Kidney glomerular epithelial cell (primary cell): ENCODE results near the gene CHIT1.
"Not testable (repeated sequence)": the region's sequence is repeated elsewhere in the genome, so short reads cannot be mapped to it uniquely, and the experiment has no call there.

Experiments
- DNase-seq: peaks from one replicate; lab custom pipeline; 2025; lab: John Stamatoyannopoulos, UW

The CHIT1 gene

GRCh38 chr1:203265541-203265940 lies 36.1 kb upstream of the CHIT1 start:
- no peak for DNase-seq

DNA sequence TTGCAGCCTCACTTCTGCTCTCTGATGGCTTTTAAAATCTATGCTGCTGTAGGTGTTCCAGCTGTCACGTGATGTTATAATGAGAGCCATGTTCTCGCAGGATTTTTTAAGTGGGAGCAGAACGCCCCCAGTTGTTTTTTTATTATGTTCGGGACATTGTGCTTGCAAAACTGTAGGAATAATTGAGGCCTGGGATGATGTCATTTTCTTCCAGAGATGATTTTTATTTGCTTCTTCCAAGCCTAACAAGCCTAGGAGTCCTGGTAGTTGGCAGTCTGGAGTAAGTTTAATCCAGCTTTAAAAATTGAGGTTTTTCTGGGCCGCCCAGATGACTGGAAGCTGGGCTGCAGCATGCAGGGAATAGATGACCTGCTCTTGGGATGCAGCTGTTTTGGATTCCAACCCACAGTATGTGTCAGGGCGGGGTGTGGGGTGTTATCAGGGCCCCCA lies 34.6 kb upstream of the CHIT1 start:
- no peak for DNase-seq

- no peak for DNase-seq
Observed at GRCh38 chr1:203263496-203263895, 34.0 kb upstream of the CHIT1 start.

- DNase-seq, result not testable (repeated sequence)
Observed at GRCh38 chr1:203256636-203257035, 27.2 kb upstream of the CHIT1 start.

DNA sequence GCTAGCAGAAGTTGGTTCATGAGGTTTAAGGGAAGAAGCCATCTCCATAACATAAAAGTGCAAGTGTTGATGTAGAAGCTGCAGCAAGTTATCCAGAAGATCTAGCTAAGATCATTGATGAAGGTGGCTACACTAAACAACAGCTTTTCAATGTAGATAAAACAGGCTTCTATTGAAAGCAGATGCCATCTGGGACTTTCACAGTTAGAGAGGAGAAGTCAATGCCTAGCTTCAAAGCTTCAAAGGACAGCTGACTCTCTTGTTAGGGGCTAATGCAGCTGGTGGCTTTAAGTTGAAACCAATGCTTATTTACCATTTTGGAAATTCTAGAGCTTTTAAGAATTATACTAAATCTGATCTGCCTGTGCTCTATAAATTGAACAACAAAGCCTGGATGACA lies 25.3 kb upstream of the CHIT1 start:
- not testable (repeated sequence) for DNase-seq

DNA sequence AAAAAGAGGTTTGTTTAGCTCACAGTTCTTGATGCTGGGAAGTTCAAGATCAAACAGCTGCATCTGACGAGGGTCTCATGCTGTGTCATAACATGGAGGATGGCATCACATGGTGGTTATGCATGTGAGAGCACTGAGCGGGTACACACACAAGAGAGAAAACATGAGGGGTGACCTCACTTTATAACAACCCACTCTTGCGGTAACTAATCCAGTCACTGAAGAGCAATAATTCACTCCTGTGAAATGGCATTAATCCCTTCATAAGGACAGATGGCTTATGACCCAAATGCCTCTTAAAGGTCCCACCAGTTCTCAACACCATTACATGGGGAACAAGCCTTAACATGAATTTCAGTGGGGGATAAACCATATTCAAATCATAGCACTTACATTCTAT lies 23.2 kb upstream of the CHIT1 start:
- DNase-seq, result no peak

DNA sequence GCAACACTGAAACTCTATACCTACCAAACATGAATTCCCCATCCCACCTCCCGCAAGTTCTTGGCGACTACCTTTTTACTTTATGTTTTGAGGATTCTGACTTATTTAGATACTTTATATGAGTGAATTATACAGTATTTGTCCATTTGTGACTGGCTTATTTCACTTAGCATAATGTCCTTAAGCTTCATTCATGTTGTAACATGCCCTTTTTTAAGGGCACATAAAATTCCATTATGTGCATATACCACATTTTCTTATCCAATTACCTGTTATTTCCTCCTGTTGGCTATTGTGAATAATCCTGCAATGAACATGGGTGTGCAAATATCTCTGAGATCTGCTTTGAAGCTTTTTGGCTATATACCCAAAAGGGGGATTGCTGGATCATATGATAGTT lies 22.0 kb upstream of the CHIT1 start:
- DNase-seq, result no peak

- DNase-seq, result no peak
Observed at GRCh38 chr1:203250911-203251310, 21.4 kb upstream of the CHIT1 start.

DNA sequence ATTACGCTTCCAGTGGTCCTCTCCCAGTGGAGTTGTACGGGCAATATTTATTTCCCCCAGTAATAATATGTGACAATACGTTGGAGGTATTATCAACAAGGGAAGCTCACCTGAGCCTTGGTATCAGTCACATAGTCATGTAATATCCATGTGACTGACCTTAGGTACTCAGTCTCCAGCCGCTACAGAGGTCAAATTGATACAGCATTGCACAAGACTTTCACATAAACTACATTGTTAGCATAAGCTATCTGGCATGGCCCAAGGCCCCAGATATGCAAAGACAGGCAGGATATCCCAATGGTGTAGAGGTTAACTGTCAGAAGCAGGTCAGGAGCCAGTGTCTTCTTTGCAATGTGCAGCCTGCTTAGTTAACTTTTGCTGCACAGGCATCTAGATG lies 15.3 kb upstream of the CHIT1 start:
- no peak for DNase-seq

DNA sequence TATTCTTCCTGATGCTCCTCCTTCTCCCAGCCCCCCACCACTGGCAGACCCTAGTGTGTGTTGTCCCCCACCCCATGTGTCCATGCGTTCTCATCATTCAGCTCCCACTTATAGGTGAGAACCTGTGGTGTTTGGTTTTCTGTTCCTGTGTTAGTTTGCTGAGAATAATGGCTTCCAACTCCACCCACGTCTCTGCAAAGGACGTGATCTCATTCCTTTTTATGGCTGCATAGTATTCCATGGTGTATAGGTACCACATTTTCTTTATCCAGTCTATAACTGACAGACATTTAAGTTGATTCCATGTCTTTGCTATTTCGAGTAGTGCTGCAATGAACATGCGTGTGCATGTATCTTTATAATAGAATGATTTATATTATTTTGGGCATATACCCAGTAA lies 12.2 kb upstream of the CHIT1 start:
- DNase-seq, result not testable (repeated sequence)

DNA sequence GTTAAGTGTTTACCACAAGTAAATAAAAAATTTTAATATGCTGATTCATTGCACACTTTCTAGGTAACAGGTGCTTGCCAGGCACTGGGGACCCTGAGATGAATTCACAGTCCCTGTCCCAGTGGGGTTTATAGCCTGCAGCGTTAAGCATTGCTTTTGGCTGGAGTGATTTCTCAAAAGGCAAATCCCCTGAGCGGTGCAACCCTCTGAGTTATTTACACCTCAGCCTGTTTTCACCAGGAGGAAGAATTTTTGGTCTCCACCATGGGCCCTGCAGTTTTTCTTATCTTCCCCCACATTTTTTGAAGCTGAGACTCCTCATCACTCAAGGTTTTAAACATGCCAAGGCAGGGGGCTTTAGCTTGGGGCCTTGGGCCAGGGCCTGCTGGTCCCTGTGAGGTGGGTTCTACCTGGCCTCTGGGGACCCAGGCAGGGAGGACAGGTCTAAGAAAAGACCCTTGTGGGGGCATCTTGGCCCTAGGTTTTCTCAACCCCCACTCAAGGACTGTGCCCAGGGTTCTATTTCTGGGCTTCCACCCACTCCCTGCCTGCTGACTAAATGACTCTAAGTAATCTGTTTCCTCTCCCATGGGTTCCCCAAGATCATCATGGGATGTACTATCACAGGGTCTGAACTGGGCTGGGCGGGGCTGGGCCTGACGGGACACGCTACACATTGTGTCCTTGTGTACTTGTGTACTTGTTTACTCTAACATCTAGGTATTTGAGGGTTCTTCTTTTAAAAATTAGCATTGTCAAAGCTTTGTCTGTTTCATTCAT lies 10.2 kb upstream of the CHIT1 start:
- DNase-seq, result no peak

- DNase-seq, result no peak
Observed at GRCh38 chr1:203239081-203239480, 9.6 kb upstream of the CHIT1 start.

DNA sequence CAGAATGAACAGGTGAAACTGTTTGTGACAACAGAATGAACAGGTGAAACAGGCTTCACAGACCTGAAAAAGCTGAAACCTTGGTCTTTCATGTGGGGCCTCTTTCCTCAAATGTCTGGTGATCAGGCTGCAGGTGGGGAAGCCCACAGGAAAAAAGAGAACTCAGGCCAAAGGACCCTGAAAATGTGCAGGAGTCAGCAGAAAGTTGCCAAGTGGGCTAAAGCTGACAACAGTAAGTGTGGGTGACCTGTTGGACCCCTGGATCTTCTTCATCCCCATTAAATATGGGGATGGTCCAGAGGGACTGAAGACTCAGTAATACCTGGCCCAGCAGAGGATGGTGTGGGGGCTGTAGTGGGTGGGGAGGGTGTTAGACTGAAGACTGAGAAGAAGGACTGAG lies 9.1 kb upstream of the CHIT1 start:
- no peak for DNase-seq

DNA sequence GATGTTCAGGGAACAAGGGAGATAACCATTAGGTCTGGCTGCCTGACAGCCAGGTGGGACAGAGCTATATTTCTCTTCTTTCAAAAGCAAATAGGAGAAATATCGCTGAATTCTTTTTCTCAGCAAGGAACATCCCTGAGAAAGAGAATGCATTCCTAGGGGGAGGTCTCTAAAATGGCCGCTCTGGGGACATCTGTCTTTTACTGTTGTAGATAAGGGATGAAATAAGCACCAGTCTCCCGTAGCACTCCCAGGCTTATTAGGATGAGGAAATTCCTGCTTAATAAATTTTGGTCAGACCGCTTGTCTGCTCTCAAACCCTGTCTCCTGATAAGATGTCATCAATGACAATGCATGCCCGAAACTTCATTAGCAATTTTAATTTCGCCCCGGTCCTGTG lies 5.4 kb upstream of the CHIT1 start:
- DNase-seq, result not testable (repeated sequence)

- DNase-seq, result no peak
Observed at GRCh38 chr1:203228670-203229069, 803 bp downstream of the CHIT1 start.

GRCh38 chr1:203227371-203228083 lies 1.9 kb downstream of the CHIT1 start:
- DNase-seq, result no peak

DNA sequence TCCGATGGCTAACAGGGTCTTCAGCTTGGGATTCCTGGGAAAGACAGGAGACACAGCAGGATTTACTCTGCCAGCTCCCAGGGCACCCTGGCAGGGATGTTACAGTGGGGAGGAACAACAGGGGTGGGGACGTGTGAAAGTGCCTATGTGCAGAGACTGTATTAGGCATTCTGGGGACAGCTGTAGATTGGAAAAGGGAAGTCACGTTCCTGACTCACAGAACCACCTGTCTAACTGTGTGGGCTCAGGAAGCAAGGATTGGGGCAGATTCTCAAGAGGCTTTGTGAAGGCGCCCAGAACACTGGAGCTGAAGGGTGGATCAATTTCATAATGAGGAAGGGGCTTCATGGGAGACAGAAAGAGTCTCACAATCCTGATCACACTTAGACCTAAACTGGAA lies 4.4 kb downstream of the CHIT1 start:
- no peak for DNase-seq

DNA sequence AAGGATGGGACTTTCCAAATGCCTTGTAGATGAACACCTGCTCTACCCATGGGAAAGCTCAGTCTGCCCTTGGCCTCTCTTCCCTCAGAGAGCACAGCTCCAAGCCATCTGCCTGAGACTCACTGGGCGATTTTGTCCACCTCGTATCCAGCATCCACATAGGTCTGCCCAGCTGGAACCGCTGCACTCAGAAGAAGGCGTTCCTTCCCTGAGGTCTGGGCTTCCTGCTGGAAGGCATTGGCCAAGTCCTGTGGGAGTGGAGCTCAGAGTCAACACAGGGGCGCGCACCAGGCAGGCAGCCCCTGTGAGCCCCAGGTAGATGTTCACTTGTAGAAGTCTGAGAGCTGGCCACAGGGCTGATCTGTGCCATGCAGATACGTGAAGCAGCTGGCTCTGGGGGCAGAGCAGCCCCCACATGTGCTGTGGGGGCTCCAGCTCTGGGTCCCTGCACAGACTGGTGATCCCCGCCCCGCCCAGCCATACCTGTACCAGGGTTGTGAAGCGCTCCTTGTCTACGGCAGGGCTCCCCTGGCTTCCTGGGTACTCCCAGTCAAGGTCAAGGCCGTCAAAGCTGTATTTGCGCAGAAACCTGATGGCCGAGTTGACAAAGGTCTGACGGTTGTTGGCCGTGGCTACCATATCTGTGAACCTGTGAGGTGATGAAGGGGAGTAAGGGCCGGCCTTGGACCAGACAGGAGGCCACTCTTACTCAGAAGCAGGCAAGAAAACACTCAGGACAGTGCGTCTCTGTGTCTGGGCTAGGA lies 6.3 kb downstream of the CHIT1 start:
- DNase-seq, result no peak

GRCh38 chr1:203219934-203220333 lies 9.5 kb downstream of the CHIT1 start:
- DNase-seq, result no peak

DNA sequence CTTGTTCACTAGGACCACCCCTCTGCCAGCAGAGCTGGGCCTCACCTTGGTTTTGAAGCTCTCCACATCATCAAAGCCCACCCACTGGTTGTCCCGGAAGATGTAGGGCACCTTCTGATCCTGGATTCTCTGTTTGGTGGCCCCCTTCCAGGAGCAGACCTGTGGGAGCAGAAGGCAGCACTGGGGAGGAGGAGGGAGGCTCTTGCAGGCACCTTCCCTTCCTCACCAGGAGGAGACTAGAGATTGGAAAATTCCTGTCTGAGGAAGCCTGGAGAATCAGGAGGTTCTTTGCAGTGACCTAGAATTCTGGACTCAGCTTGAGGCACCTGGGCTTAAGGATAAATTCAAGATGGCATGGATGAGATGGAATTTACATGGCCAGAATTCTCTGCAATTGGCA lies 10.3 kb downstream of the CHIT1 start:
- no peak for DNase-seq

DNA sequence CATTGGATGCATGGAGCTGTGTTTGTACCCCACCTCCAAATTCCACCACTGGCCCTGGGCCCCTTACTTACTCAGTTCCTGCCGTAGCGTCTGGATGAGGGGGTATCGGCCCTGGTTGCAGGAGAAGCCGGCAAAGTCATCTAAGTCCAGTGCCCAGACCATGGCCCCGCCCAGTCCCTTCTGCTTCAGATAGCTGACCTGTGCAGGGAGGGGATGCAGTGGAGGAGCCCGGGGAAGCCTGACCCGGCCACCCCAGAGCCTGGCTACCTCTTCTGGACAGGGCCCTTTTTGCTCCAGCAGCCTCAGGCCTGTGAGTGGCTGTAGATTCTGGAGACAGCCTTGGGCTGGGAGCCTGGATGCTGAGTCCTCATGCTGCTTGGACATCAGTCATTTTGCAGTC lies 11.8 kb downstream of the CHIT1 start:
- DNase-seq, result no peak

- no peak for DNase-seq
Observed at GRCh38 chr1:203217139-203217655, 12.3 kb downstream of the CHIT1 start.
